ENCODE data around the gene KLF11. TPM values are rescaled to one million over a fixed set of nuclear protein-coding genes. Genes with fewer than 3 reads are reported as not detected.
"Not testable (repeated sequence)": the region's sequence is repeated elsewhere in the genome, so short reads cannot be mapped to it uniquely, and the experiment has no call there.

Gene KLF11
- total and polyA plus RNA-seq, 9 donors, result 12.5 to 24.3 (median 21.4) TPM

DNA sequence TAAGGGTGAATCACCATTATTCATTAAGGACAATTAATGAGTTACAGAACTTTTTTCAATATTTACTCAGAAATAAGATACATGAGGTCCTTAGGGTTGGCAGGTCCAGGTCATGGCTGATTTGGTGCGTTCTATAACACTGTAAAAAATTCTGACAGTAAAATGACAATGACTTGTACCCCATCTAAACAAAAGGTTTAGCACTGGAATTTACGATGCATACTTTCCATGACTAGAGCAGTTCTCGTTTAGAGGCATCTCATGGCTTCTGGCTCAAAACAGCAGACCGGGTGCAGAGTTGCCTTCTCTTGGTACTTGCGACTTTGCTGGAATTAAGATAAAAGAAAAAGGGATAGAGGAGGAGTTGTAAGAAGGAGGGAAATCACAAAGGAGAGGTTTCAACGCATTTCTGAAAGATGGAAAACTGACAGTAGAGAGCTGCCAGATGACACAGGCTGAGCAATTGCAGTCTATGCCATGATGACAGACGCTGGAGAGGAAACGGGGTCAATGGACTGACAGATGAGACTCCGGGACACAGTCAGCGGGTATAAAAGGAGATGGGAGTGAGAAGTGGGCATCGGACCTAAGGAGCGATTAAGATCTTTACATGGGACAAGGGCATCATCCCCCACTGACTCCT is 41.0 kb downstream of the KLF11 start:
- no peak for DNase-seq
- 46% methylated on average over 9 of the region's 12 CpGs for WGBS (ENCODE audit: insufficient coverage)
- Histone ChIP-seq H3K4me3 (ENCODE audit: low read length) (no peak overlapping the region), H3K27me3 (ENCODE audit: control insufficient read depth, insufficient read depth, low read length) (peaks cover 63% of the 10 kb centered on the region), H3K4me1 (ENCODE audit: control insufficient read depth, insufficient read depth, low read length) (peaks cover 8% of the 10 kb centered on the region), H3K27ac (ENCODE audit: low read length) (no peak overlapping the region), H3K36me3 (ENCODE audit: control insufficient read depth, insufficient read depth, low read length) (no peaks in the 10 kb centered on the region), H3K9me3 (replicated peaks; ENCODE audit: control insufficient read depth, low read depth, low read length) (no peaks in the 10 kb centered on the region)

DNA sequence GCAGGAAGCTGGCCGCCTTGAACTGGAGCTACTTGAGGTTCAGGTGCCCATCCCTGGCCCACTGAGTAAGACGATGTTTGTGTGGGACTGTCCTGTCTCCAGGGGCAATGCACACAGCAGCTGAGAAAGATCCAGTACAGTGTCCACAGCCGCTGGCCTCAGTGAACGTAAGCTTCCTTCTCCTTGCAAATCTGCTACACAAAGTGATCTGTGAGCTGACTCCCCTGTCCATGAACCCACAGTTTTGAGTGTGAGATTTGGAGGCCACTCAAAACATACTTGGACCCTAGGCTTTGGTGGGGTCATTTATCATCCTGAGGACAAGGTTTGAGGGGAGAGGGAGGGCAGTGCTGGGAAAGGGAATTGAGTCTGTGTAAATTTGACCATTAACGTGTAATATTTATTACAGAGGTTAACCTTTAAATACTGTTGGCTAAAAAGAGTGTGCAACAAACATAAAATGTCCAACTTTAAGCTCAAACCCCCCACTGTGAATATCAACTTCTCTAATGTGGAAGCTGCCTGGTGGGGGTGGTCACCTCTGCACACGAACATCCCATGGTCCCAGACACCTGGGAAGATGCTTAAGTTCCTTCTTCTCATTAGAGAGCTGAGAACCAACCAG is 41.8 kb downstream of the KLF11 start:
- WGBS (ENCODE audit: insufficient coverage), result 19% methylated on average over 2 of the region's 6 CpGs
- H3K27ac ChIP-seq (ENCODE audit: low read length), result no peak overlapping the region
- no peaks in the 10 kb centered on the region for H3K9me3 ChIP-seq (replicated peaks; ENCODE audit: control insufficient read depth, low read depth, low read length)
- no peak overlapping the region for H3K4me3 ChIP-seq (ENCODE audit: low read length)
- H3K4me1 ChIP-seq (ENCODE audit: control insufficient read depth, insufficient read depth, low read length), result peaks cover 8% of the 10 kb centered on the region
- peaks cover 68% of the 10 kb centered on the region for H3K27me3 ChIP-seq (ENCODE audit: control insufficient read depth, insufficient read depth, low read length)
- DNase-seq, result no peak
- no peaks in the 10 kb centered on the region for H3K36me3 ChIP-seq (ENCODE audit: control insufficient read depth, insufficient read depth, low read length)

DNA sequence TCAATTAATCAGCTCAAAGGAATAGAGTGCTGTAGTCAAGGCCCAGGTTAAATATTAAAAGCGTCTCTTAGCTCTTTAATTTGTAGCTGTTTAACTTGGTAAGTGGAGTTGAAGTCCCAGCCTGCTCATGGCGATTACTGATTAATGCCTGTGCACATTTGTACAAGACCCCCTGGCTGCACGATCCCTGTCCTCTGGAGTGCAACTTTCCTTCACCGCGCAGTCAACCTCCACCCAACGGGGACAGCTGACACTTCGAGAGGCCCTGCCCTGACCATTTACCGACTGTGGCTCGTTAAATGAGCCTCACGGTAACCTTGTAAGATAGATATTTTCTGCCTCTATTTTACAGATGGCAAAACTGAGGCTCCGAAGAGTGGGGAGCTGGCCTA is 42.3 kb downstream of the KLF11 start:
- H3K27me3 ChIP-seq (ENCODE audit: control insufficient read depth, insufficient read depth, low read length), result peaks cover 65% of the 10 kb centered on the region

DNA sequence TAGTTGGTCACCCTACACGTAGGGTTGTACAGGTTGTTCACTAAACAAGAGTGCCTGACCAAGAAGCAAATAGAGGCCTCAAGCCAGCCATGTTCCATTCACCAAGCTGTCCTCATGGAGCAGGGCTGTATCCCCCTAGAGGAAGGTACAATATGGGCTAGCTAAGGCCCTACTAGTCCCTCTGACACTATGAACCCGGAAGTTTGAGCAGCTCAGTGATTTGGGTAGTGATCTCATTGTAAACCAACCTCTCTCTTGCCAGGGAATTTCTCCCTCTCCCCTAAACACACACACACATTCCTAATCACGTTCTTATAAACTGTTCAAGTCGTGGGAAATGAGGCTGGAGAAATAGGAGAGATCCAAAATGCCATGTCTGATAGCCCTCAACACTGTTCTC is 43.6 kb downstream of the KLF11 start:
- no CpG with 5 or more reads among the region's 4 CpGs for WGBS (ENCODE audit: insufficient coverage)

More for the DNA sequence above, 42.3 kb downstream of the KLF11 start:
- Histone ChIP-seq H3K4me1 (ENCODE audit: control insufficient read depth, insufficient read depth, low read length) (peaks cover 5% of the 10 kb centered on the region), H3K9me3 (replicated peaks; ENCODE audit: control insufficient read depth, low read depth, low read length) (no peaks in the 10 kb centered on the region), H3K4me3 (ENCODE audit: low read length) (no peak overlapping the region), H3K27ac (ENCODE audit: low read length) (no peak overlapping the region), H3K36me3 (ENCODE audit: control insufficient read depth, insufficient read depth, low read length) (no peaks in the 10 kb centered on the region)
- WGBS (ENCODE audit: insufficient coverage), result 92% methylated on average over 6 of the region's 11 CpGs
- no peak for DNase-seq

DNA sequence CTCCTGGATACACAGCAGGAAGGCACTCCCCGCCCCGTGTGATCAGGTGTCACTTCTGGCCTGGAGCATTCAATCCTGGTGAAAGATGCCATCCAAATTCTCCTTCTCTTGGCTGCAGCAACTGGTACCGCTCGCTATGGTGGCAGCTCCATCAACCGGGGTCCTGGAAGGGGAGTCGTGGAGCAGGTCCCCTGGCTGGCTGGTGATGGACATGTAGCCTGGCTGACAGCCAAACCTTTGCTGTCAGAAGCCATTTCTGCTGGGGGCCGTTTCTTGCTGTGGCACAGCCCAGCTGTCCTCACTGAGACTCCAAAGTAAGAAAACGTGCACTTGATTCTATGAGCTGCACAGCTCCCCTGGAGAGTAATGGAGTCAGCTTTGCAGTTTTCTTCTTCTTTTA is 44.0 kb downstream of the KLF11 start:
- Histone ChIP-seq H3K36me3 (ENCODE audit: control insufficient read depth, insufficient read depth, low read length) (no peaks in the 10 kb centered on the region), H3K4me1 (ENCODE audit: control insufficient read depth, insufficient read depth, low read length) (peaks cover 9% of the 10 kb centered on the region), H3K9me3 (replicated peaks; ENCODE audit: control insufficient read depth, low read depth, low read length) (no peaks in the 10 kb centered on the region), H3K27me3 (ENCODE audit: control insufficient read depth, insufficient read depth, low read length) (peaks cover 65% of the 10 kb centered on the region), H3K27ac (ENCODE audit: low read length) (no peak overlapping the region), H3K4me3 (ENCODE audit: low read length) (no peak overlapping the region)
- no peak for DNase-seq
- WGBS (ENCODE audit: insufficient coverage), result 65% methylated on average over 8 of the region's 8 CpGs

More for the DNA sequence above, 43.6 kb downstream of the KLF11 start:
- Histone ChIP-seq H3K4me3 (ENCODE audit: low read length) (no peak overlapping the region), H3K27ac (ENCODE audit: low read length) (no peak overlapping the region), H3K36me3 (ENCODE audit: control insufficient read depth, insufficient read depth, low read length) (no peaks in the 10 kb centered on the region), H3K9me3 (replicated peaks; ENCODE audit: control insufficient read depth, low read depth, low read length) (no peaks in the 10 kb centered on the region), H3K27me3 (ENCODE audit: control insufficient read depth, insufficient read depth, low read length) (peaks cover 65% of the 10 kb centered on the region), H3K4me1 (ENCODE audit: control insufficient read depth, insufficient read depth, low read length) (peaks cover 9% of the 10 kb centered on the region)
- no peak for DNase-seq

DNA sequence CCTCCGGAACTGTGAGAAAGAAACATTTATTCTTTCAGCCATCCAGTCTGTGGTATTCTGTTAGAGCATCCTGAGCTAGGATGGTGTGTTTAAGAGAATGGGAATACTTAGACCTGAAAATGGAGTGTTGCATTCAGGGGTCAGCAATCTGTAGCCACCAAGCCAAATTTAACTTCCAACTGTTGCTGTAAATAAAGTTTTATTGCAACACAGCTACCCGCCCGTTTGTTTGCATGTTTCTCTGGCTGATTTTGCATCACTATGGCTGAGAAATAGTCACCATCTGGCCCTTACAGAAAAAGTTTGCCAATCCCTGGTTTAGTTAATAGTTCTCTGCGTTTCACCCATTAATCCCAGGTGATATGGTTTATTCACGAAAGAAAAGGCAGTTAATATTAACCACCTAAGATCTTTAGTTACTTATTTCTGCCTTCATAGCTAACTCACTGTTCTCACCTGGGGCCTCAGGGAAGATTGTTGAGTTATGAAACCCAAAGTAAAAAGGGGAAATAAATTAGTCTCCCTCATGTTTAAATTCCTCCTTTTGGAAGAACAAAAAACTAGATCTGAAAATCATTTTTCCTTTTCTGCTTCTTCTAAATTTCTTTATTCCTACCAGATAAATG is 46.3 kb downstream of the KLF11 start:
- Histone ChIP-seq H3K9me3 (replicated peaks; ENCODE audit: control insufficient read depth, low read depth, low read length) (no peaks in the 10 kb centered on the region), H3K36me3 (ENCODE audit: control insufficient read depth, insufficient read depth, low read length) (no peaks in the 10 kb centered on the region), H3K27me3 (ENCODE audit: control insufficient read depth, insufficient read depth, low read length) (peaks cover 62% of the 10 kb centered on the region), H3K4me1 (ENCODE audit: control insufficient read depth, insufficient read depth, low read length) (peaks cover 6% of the 10 kb centered on the region), H3K4me3 (ENCODE audit: low read length) (no peak overlapping the region), H3K27ac (ENCODE audit: low read length) (no peak overlapping the region)
- DNase-seq, result no peak
- WGBS (ENCODE audit: insufficient coverage), result no CpG with 5 or more reads among the region's 5 CpGs

DNA sequence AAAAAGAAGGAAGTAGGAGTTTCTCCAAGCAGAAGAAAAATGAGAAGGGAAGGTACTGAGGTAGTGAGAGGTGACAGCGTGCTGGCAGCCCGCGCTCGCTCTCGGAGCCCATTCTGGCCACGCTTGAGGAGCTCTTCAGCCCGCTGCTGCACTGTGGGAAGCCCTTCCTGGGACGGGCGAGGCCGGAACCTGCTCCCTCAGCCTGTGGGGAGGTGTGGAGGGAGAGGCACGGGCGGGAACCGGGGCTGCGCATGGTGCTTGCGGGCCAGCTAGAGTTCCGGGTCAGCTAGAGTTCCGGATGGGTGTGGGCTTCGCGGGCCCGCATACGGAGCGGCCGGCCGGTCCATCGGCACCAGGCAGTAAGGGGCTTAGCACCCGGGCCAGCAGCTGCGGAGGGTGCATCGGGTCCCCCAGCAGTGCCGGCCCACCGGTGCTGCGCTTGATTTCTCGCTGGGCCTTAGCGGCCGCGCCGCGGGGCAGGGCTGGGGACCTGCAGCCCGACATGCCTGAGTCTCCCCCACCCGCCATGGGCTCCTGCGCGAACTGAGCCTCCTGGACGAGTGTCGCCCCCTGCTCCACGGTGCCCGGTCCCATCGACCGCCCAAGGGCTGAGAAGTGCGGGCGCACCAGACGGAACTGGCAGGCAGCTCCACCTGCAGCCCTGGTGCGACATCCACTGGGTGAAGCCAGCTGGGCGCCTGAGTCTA is 48.0 kb downstream of the KLF11 start:
- peaks cover 53% of the 10 kb centered on the region for H3K27me3 ChIP-seq (ENCODE audit: control insufficient read depth, insufficient read depth, low read length)
- no peak overlapping the region for H3K27ac ChIP-seq (ENCODE audit: low read length)
- H3K36me3 ChIP-seq (ENCODE audit: control insufficient read depth, insufficient read depth, low read length), result no peaks in the 10 kb centered on the region
- 7% methylated on average over 46 of the region's 52 CpGs for WGBS (ENCODE audit: insufficient coverage)
- H3K4me1 ChIP-seq (ENCODE audit: control insufficient read depth, insufficient read depth, low read length), result peaks cover 6% of the 10 kb centered on the region
- H3K9me3 ChIP-seq (replicated peaks; ENCODE audit: control insufficient read depth, low read depth, low read length), result no peaks in the 10 kb centered on the region
- no peak for DNase-seq
- H3K4me3 ChIP-seq (ENCODE audit: low read length), result no peak overlapping the region

DNA sequence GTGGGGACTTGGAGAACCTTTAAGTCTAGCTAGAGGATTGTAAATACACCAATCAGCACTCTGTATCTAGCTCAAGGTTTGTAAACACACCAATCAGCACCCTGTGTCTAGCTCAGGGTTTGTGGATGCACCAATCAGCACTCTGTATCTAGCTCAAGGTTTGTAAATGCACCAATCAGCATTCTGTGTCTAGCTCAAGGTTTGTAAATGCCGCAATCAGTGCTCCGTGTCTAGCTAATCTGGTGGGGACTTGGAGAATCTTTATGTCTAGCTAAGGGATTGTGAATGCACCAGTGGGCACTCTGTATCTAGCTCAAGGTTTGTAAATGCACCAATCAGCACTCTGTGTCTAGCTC is 48.5 kb downstream of the KLF11 start:
- H3K27me3 ChIP-seq (ENCODE audit: control insufficient read depth, insufficient read depth, low read length), result peaks cover 55% of the 10 kb centered on the region
- not testable (repeated sequence) for H3K4me3 ChIP-seq (ENCODE audit: low read length); DNase-seq; H3K27ac ChIP-seq (ENCODE audit: low read length); H3K36me3 ChIP-seq (ENCODE audit: control insufficient read depth, insufficient read depth, low read length); H3K9me3 ChIP-seq (replicated peaks; ENCODE audit: control insufficient read depth, low read depth, low read length); H3K4me1 ChIP-seq (ENCODE audit: control insufficient read depth, insufficient read depth, low read length)
- whole genome bisulfite sequencing (ENCODE audit: insufficient coverage), result 100% methylated on average over 1 of the region's 2 CpGs

DNA sequence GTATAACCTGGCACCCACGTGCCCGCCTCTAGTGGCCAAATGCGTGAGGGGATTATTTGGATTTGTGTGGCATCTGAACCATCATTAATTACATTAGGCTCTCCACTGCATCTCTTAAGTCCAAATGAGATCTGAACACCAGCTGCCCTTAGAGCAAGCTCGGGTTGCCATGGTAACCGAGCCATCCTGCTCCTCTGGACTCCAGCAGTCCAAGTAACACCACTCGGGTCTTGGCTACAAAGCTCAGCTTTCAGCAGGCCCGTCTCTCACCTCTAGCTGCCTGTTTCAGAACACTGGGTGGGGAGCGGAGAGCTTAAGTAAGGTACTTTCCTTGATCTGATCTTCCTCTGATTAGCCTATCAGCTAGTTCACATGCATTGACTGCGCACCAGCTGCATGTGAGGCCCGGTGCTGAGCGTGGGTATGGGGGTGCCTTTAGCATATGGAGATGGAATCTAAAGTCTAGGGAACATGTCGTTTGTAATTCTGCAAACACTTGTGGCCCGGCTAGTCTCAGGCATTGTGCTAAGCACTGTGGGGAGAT is 51.0 kb downstream of the KLF11 start:
- Histone ChIP-seq H3K36me3 (ENCODE audit: control insufficient read depth, insufficient read depth, low read length) (no peaks in the 10 kb centered on the region), H3K27me3 (ENCODE audit: control insufficient read depth, insufficient read depth, low read length) (peaks cover 53% of the 10 kb centered on the region), H3K4me1 (ENCODE audit: control insufficient read depth, insufficient read depth, low read length) (peaks cover 13% of the 10 kb centered on the region), H3K9me3 (replicated peaks; ENCODE audit: control insufficient read depth, low read depth, low read length) (no peaks in the 10 kb centered on the region), H3K27ac (ENCODE audit: low read length) (no peak overlapping the region), H3K4me3 (ENCODE audit: low read length) (no peak overlapping the region)
- no peak for DNase-seq
- WGBS (ENCODE audit: insufficient coverage), result 78% methylated on average over 7 of the region's 13 CpGs

DNA sequence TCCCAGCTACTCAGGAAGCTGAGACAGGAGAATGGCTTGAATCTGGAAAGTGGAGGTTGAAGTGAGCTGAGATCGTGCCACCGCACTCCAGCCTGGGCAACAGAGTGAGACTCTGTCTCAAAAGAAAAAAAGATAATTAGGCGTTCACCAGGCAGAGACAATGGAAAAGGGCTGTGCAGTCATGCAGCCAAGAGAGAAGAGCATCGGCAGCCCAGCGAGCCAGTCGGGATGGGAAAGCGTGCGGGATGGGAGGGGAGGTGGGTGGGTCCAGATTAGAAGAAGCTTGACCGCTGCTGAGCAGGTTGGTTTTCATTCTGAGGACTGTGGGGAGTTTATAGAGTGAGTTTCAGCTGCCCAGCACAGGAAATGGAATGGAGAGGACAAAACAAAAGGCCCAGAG is 51.8 kb downstream of the KLF11 start:
- H3K4me3 ChIP-seq (ENCODE audit: low read length), result no peak overlapping the region
- H3K27ac ChIP-seq (ENCODE audit: low read length), result no peak overlapping the region
- H3K36me3 ChIP-seq (ENCODE audit: control insufficient read depth, insufficient read depth, low read length), result no peaks in the 10 kb centered on the region
- WGBS (ENCODE audit: insufficient coverage), result 61% methylated on average over 9 of the region's 9 CpGs
- H3K9me3 ChIP-seq (replicated peaks; ENCODE audit: control insufficient read depth, low read depth, low read length), result no peaks in the 10 kb centered on the region
- peaks cover 13% of the 10 kb centered on the region for H3K4me1 ChIP-seq (ENCODE audit: control insufficient read depth, insufficient read depth, low read length)
- no peak for DNase-seq
- H3K27me3 ChIP-seq (ENCODE audit: control insufficient read depth, insufficient read depth, low read length), result peaks cover 48% of the 10 kb centered on the region

Data from muscle of leg (tissue), 11 donors.